Naive thymus-derived CD4-positive, alpha-beta T cell (primary cell): Measurements from ENCODE around the gene SPTSSA. TPM values are rescaled to one million over a fixed set of nuclear protein-coding genes. Genes with fewer than 3 reads are reported as not detected.

Experiments used
- polyA plus RNA-seq, 2 donors: library from polyadenylated mRNA; unstranded; fragments of 300-500 nt; fragmentation: Illumina TruSeq; gene quantifications; one replicate each; pipeline ENCODE4 v1.2.3, GENCODE V29; 2021
- total RNA-seq, 6 experiments: library from RNA in 5 of 6; stranded (reverse) in 5 of 6; gene quantifications; 1 replicate in 5 of 6; 2 replicates in 1 of 6; pipeline ENCODE4 v1.2.3 and lab custom pipeline; 2021 to 2026

SPTSSA gene
- total and polyA plus RNA-seq, 7 experiments from 2014 or later, result 2.2 to 13.3 (median 5.1) TPM

Other genes starting within 250 kb of the SPTSSA start
- 10 to 100 TPM; 34.8 to 84.3 (median 60.9) TPM for gene EAPP, start 77.5 kb upstream of the SPTSSA start, total RNA-seq
- gene EAPP, start 77.5 kb upstream of the SPTSSA start, polyA plus RNA-seq, result 100 to 1,000 TPM; 103 to 125 TPM
- gene SNX6, start 167.9 kb upstream of the SPTSSA start, total RNA-seq, result 10 to 100 TPM; 56.6 to 78.9 (median 59.7) TPM
- 100 to 1,000 TPM in 1 of 2 donors, 10 to 100 TPM in 1; 99.4 to 114 TPM for gene SNX6, start 167.9 kb upstream of the SPTSSA start, polyA plus RNA-seq